OCI-LY3 (cell line): Measurements from ENCODE around the gene ANK2.

Experiments used
- H2AFZ ChIP-seq: fragments of 200-600, 300-600 bp; shearing (Covaris generic); 2 replicates; pipeline ENCODE4 v1.6.0; 2014; ENCODE audit warnings: antibody characterized with exemption, low read depth, low read length
- H3K27ac ChIP-seq: fragments of 200-600, 300-600 bp; sonication (generic); 2 replicates; pipeline ENCODE4 v1.5.1; 2014; ENCODE audit warnings: mild to moderate bottlenecking, low read length, moderate library complexity, mixed read lengths
- H3K27me3 ChIP-seq: fragments of 200-600, 300-600 bp; sonication (generic); 2 replicates; pipeline ENCODE4 v1.6.1; 2014; ENCODE audit warnings: low read depth, low read length, mixed read lengths
- H3K36me3 ChIP-seq: fragments of 200-600, 300-600 bp; sonication (generic); replicated peaks from 2 replicates; pipeline ENCODE3; 2014; ENCODE audit warnings: low read depth, low read length, mixed read lengths
- H3K4me1 ChIP-seq: fragments of 300-600, 200-600 bp; sonication (generic); 2 replicates; pipeline ENCODE4 v1.6.1; 2014; ENCODE audit warnings: low read length, mixed read lengths
- H3K4me2 ChIP-seq: fragments of 200-600, 300-600 bp; sonication (generic); 2 replicates; pipeline ENCODE4 v1.6.1; 2014; ENCODE audit warnings: low read length, mixed read lengths
- H3K4me3 ChIP-seq: fragments of 300-600, 200-600 bp; sonication (generic); 2 replicates; pipeline ENCODE4 v1.5.1; 2014; ENCODE audit warnings: antibody characterized with exemption, mild to moderate bottlenecking, low read length, moderate library complexity
- H3K79me2 ChIP-seq: fragments of 300-600, 200-600 bp; shearing (Covaris generic); 2 replicates; pipeline ENCODE4 v1.6.1; 2014; ENCODE audit warnings: mild to moderate bottlenecking, low read length, mixed read lengths
- H3K9ac ChIP-seq: fragments of 300-600, 200-600 bp; shearing (Covaris generic); 2 replicates; pipeline ENCODE4 v1.6.0; 2014; ENCODE audit warnings: mild to moderate bottlenecking, low read length, moderate library complexity
- H3K9me3 ChIP-seq: fragments of 200-600, 300-600 bp; shearing (Covaris generic); 2 replicates; pipeline ENCODE4 v1.6.1; 2014; ENCODE audit warnings: low read length, mixed read lengths; ENCODE audit not compliant: insufficient read depth
- H4K20me1 ChIP-seq: fragments of 200-600, 300-600 bp; sonication (generic); 2 replicates; pipeline ENCODE4 v1.6.1; 2016; ENCODE audit warnings: low read length, mixed read lengths; ENCODE audit not compliant: insufficient read depth
- EZH2phosphoT487 ChIP-seq: fragments of 200-600 bp; shearing (Covaris generic); IDR thresholded peaks from 2 replicates; pipeline ENCODE4 v1.6.1; 2018; ENCODE audit warnings: antibody characterized with exemption, mixed run types, low read depth
- TF ChIP-seq, protein P1 (sequence below): fragments of 200-600, 300-600 bp; sonication (generic); IDR thresholded peaks from 2 replicates; pipeline ENCODE4 v1.5.1; 2014; ENCODE audit warnings: antibody characterized with exemption, low read length, low read depth

Gene ANK2

DNA sequence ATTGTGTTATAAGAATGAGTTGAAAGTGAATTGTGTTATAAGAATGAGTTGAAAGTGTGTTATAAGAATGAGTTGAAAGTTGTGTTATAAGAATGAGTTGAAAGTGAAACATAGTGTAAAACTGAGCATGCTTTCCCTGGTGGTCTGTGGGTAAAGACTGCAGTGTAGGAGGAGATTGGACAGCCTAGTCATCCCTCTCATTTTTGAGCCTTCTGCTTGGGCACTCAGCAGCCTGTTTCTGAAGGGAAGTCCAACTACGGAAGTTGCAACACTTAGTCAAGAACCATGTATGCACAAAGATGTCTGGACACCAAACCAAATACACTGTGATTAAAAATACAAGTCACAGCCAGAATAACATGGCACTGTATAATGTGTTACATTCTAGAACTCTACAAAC, 72.6 kb downstream of the ANK2 start:
- Histone ChIP-seq H3K9me3 (no peaks in the 10 kb centered on the region), H3K9ac (no peak overlapping the region), H2AFZ (no peak overlapping the region), H4K20me1 (no peaks in the 10 kb centered on the region), H3K4me3 (no peak overlapping the region), H3K36me3 (no peaks in the 10 kb centered on the region), H3K27me3 (no peaks in the 10 kb centered on the region), H3K27ac (no peak overlapping the region), H3K4me1 (no peaks in the 10 kb centered on the region), H3K79me2 (no peaks in the 10 kb centered on the region), H3K4me2 (no peak overlapping the region)
- TF ChIP-seq, protein P1, sequence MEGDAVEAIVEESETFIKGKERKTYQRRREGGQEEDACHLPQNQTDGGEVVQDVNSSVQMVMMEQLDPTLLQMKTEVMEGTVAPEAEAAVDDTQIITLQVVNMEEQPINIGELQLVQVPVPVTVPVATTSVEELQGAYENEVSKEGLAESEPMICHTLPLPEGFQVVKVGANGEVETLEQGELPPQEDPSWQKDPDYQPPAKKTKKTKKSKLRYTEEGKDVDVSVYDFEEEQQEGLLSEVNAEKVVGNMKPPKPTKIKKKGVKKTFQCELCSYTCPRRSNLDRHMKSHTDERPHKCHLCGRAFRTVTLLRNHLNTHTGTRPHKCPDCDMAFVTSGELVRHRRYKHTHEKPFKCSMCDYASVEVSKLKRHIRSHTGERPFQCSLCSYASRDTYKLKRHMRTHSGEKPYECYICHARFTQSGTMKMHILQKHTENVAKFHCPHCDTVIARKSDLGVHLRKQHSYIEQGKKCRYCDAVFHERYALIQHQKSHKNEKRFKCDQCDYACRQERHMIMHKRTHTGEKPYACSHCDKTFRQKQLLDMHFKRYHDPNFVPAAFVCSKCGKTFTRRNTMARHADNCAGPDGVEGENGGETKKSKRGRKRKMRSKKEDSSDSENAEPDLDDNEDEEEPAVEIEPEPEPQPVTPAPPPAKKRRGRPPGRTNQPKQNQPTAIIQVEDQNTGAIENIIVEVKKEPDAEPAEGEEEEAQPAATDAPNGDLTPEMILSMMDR, result no peak
- TF ChIP-seq EZH2phosphoT487, result no peak

- H3K27me3 ChIP-seq, result no peaks in the 10 kb centered on the region
- no peak overlapping the region for H3K9ac ChIP-seq
- H3K36me3 ChIP-seq, result no peaks in the 10 kb centered on the region
- no peaks in the 10 kb centered on the region for H3K4me1 ChIP-seq
- no peaks in the 10 kb centered on the region for H4K20me1 ChIP-seq
- H3K27ac ChIP-seq, result no peak overlapping the region
- H3K79me2 ChIP-seq, result no peaks in the 10 kb centered on the region
- no peak for TF ChIP-seq EZH2phosphoT487
- TF ChIP-seq, protein P1, result no peak
- H3K9me3 ChIP-seq, result no peaks in the 10 kb centered on the region
- H2AFZ ChIP-seq, result no peak overlapping the region
- H3K4me2 ChIP-seq, result no peak overlapping the region
- H3K4me3 ChIP-seq, result no peak overlapping the region
Observed at GRCh38 chr4:113125418-113125817, 76.0 kb downstream of the ANK2 start.

DNA sequence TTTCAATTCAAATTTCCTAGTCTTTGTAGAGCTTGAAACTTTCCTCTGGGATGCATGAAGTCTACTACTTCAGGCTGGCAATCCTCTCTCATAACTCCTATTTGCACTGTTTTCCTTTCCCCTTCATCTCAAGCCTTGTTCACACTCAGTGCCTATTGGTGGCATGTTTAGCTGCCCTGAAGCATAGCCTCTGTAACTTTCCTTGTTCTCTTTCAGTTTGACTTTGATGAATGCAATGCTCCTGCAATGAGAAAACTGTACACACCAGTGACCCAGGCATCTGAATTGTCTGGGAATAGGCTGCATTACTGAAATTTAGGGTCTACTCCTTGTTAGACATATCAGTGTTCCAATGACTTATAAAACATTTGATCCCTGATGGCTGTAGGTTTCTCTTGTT, 81.7 kb downstream of the ANK2 start:
- Histone ChIP-seq H3K9ac (no peak overlapping the region), H3K36me3 (no peaks in the 10 kb centered on the region), H3K27ac (no peak overlapping the region), H3K9me3 (no peaks in the 10 kb centered on the region), H3K4me1 (no peaks in the 10 kb centered on the region), H2AFZ (no peak overlapping the region), H3K27me3 (no peaks in the 10 kb centered on the region), H4K20me1 (no peaks in the 10 kb centered on the region), H3K4me3 (no peak overlapping the region), H3K4me2 (no peak overlapping the region), H3K79me2 (no peaks in the 10 kb centered on the region)
- no peak for TF ChIP-seq EZH2phosphoT487
- TF ChIP-seq, protein P1, result no peak

DNA sequence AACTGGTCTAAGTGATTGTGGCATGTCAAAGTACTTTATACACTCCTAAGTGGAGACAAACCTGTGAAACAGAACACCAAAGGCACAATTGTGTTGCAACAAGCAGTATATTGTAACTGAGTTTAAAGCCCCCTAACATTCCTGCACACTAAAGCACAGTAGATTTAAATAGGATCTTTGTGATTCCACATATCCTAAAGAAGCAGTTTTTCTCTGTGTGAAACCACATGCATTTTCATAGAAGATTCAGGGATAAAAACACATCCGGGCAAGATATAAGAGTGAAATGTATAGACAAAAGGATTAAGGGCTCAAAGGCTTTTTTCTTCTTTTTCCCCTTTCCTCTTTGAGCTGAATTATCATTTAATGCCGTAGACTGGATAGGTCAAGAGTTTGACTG, 82.2 kb downstream of the ANK2 start:
- H3K27ac ChIP-seq, result no peak overlapping the region
- no peaks in the 10 kb centered on the region for H3K4me1 ChIP-seq
- H3K27me3 ChIP-seq, result no peaks in the 10 kb centered on the region
- no peaks in the 10 kb centered on the region for H4K20me1 ChIP-seq
- no peak overlapping the region for H3K4me2 ChIP-seq
- H2AFZ ChIP-seq, result no peak overlapping the region
- no peak overlapping the region for H3K4me3 ChIP-seq
- no peak overlapping the region for H3K9ac ChIP-seq
- no peaks in the 10 kb centered on the region for H3K36me3 ChIP-seq
- TF ChIP-seq, protein P1, result no peak
- no peak for TF ChIP-seq EZH2phosphoT487
- no peaks in the 10 kb centered on the region for H3K79me2 ChIP-seq
- no peaks in the 10 kb centered on the region for H3K9me3 ChIP-seq
